Measurements from ENCODE around the gene SULT2B1. TPM values are rescaled to one million over a fixed set of nuclear protein-coding genes. Genes with fewer than 3 reads are reported as not detected.
A peak's percentile ranks its signal among the peaks of the same experiment; 100 is the strongest.

The SULT2B1 gene
- total RNA-seq, 1 donor from 2014 or later = 1.6 TPM

DNA sequence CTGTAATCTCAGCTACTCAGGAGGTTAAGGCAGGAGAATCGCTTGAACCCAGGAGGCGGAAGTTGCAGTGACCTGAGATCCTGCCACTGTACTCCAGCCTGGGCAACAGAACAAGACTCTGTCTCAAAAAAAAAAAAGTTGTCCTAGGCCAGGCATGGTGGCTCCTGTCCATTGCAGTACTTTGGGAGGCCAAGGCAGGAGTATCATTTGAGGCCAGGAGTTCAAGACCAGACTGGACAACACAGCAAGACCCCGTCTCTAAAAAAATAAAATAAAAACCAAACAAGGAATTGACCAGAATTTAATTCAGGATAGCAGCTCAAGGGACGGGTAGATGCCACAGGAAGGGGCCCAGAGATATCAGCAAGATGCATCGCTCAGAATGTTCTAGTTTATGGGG, 4.9 kb downstream of the SULT2B1 start:
- peaks cover 11% of the 10 kb centered on the region for H3K4me1 ChIP-seq
- no peak overlapping the region for H3K4me3 Mint-ChIP-seq
- TF ChIP-seq EZH2 (IDR thresholded peaks at IDR 0.05) (no peak), EZH2phosphoT487 (IDR thresholded peaks at IDR 0.05) (no peak)
- TF ChIP-seq, protein P1, sequence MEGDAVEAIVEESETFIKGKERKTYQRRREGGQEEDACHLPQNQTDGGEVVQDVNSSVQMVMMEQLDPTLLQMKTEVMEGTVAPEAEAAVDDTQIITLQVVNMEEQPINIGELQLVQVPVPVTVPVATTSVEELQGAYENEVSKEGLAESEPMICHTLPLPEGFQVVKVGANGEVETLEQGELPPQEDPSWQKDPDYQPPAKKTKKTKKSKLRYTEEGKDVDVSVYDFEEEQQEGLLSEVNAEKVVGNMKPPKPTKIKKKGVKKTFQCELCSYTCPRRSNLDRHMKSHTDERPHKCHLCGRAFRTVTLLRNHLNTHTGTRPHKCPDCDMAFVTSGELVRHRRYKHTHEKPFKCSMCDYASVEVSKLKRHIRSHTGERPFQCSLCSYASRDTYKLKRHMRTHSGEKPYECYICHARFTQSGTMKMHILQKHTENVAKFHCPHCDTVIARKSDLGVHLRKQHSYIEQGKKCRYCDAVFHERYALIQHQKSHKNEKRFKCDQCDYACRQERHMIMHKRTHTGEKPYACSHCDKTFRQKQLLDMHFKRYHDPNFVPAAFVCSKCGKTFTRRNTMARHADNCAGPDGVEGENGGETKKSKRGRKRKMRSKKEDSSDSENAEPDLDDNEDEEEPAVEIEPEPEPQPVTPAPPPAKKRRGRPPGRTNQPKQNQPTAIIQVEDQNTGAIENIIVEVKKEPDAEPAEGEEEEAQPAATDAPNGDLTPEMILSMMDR (IDR thresholded peaks at IDR 0.05) = no peak
- no peak for DNase-seq (ENCODE audit: low spot score)
- H2AFZ ChIP-seq (replicated peaks) = no peak overlapping the region
- H3K27me3 Mint-ChIP-seq (ENCODE audit: insufficient read depth, low read depth) = peaks cover 6% of the 10 kb centered on the region
- peaks cover 18% of the 10 kb centered on the region for H3F3A ChIP-seq (ENCODE audit: low read depth)
- no peaks in the 10 kb centered on the region for H3K79me2 ChIP-seq (ENCODE audit: low read depth)
- no peaks in the 10 kb centered on the region for H4K20me1 ChIP-seq (ENCODE audit: low read depth)
- no peak overlapping the region for H3K4me2 ChIP-seq
- no peak overlapping the region for H3K9ac ChIP-seq
- H3K27ac ChIP-seq = no peak overlapping the region
- H3K9me3 Mint-ChIP-seq = no peaks in the 10 kb centered on the region
- no peaks in the 10 kb centered on the region for H3K27me3 ChIP-seq
- no peaks in the 10 kb centered on the region for H3K36me3 Mint-ChIP-seq
- peaks cover 25% of the 10 kb centered on the region for H3K4me1 Mint-ChIP-seq
- H3K27ac Mint-ChIP-seq = no peak overlapping the region
- no peaks in the 10 kb centered on the region for H3K9me3 ChIP-seq (ENCODE audit: low read depth)
- H3K4me3 ChIP-seq = no peak overlapping the region
- no peaks in the 10 kb centered on the region for H3K36me3 ChIP-seq

DNA sequence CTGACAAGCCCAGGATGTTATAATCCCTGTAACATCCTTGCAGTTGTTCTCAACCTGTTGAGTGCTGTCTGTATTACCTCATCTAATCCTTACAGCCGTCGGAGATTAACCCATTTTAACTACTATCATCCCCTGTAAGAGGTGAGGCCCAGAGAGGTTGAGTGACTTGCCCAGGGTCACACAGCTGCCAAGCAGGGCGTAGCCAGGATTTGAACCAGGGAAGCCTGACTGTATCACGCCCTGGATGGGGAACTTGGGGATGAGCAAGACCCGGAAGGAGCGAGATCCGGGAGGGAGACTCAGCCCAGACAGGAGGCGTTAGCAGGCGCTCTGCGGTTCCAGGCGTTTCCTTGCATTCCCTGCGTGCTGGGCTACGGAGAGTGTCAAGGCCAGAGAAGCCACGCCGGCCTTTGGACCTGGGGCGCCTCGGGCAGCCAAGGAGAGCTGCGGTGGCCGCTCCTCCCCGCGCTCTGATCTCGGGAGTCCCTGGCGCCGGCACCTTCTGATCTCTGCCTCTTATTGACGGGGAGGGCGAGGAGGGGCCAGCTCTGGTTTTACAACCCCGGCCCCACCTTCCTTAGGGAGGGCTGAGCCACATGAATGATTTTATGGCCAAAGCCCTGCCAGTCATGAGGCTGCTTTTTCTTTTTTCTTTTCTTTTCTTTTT, 6.2 kb downstream of the SULT2B1 start:
- no peak overlapping the region for H2AFZ ChIP-seq (replicated peaks)
- peaks cover 11% of the 10 kb centered on the region for H3K4me1 ChIP-seq
- H3K27ac ChIP-seq = no peak overlapping the region
- peaks cover 18% of the 10 kb centered on the region for H3F3A ChIP-seq (ENCODE audit: low read depth)
- DNase-seq (ENCODE audit: low spot score) = no peak
- H3K4me3 ChIP-seq = no peak overlapping the region
- H3K79me2 ChIP-seq (ENCODE audit: low read depth) = no peaks in the 10 kb centered on the region
- no peaks in the 10 kb centered on the region for H3K36me3 ChIP-seq
- H3K4me2 ChIP-seq = no peak overlapping the region
- no peaks in the 10 kb centered on the region for H4K20me1 ChIP-seq (ENCODE audit: low read depth)
- Mint-ChIP-seq H3K9me3 (no peaks in the 10 kb centered on the region), H3K36me3 (no peaks in the 10 kb centered on the region), H3K27ac (peak overlapping the region; percentile 46), H3K27me3 (ENCODE audit: insufficient read depth, low read depth) (peaks cover 3% of the 10 kb centered on the region), H3K4me3 (no peak overlapping the region), H3K4me1 (peaks cover 25% of the 10 kb centered on the region)
- no peak for TF ChIP-seq EZH2phosphoT487 (IDR thresholded peaks at IDR 0.05)
- no peak for TF ChIP-seq EZH2 (IDR thresholded peaks at IDR 0.05)
- TF ChIP-seq, protein P1 (IDR thresholded peaks at IDR 0.05) = no peak
- H3K9ac ChIP-seq = no peak overlapping the region
- no peaks in the 10 kb centered on the region for H3K9me3 ChIP-seq (ENCODE audit: low read depth)
- no peaks in the 10 kb centered on the region for H3K27me3 ChIP-seq

DNA sequence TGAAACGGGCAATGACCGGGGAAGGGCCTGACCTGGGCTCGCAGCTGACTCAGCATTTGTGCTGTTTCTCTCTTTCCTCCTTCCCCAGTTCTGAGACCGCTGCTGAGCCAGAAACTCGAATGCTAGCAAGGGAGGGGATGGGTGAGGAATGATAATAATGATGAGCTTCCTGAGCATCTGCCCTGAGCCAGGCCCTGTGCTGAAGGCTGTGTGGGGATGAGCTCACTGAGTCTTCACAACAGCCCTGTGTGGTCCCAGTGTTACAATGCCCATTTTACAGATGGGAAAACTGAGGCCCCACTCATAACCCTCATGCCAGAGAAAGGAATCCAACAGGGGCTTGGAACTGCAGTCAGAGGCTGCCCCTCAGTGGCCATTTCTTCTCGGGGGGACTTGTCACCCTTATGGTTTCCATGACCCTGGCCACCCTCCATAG, 8.1 kb downstream of the SULT2B1 start:
- Histone ChIP-seq H3K9me3 (ENCODE audit: low read depth) (no peaks in the 10 kb centered on the region), H3K79me2 (ENCODE audit: low read depth) (no peaks in the 10 kb centered on the region), H3K27me3 (no peaks in the 10 kb centered on the region), H4K20me1 (ENCODE audit: low read depth) (no peaks in the 10 kb centered on the region), H3K9ac (no peak overlapping the region), H3F3A (ENCODE audit: low read depth) (peaks cover 12% of the 10 kb centered on the region), H3K36me3 (no peaks in the 10 kb centered on the region), H3K27ac (no peak overlapping the region), H2AFZ (replicated peaks) (no peak overlapping the region), H3K4me3 (no peak overlapping the region), H3K4me2 (no peak overlapping the region), H3K4me1 (no peaks in the 10 kb centered on the region)
- no peaks in the 10 kb centered on the region for H3K9me3 Mint-ChIP-seq
- H3K36me3 Mint-ChIP-seq = no peaks in the 10 kb centered on the region
- peak overlapping the region; percentile 27 for H3K4me3 Mint-ChIP-seq
- H3K4me1 Mint-ChIP-seq = peaks cover 17% of the 10 kb centered on the region
- TF ChIP-seq, protein P1 (IDR thresholded peaks at IDR 0.05) = peak; percentile 39
- TF ChIP-seq EZH2 (IDR thresholded peaks at IDR 0.05) = no peak
- H3K27ac Mint-ChIP-seq = no peak overlapping the region
- DNase-seq (ENCODE audit: low spot score) = peak; percentile 32
- H3K27me3 Mint-ChIP-seq (ENCODE audit: insufficient read depth, low read depth) = peaks cover 6% of the 10 kb centered on the region
